Transverse colon (tissue), 4 donors: Measurements from ENCODE around the gene MIDN.

Experiments
- EP300 ChIP-seq: sonication (generic); formaldehyde crosslinking; IDR thresholded peaks from one replicate; pipeline ENCODE4 v1.6.1; 2017; ENCODE audit warnings: antibody characterized with exemption, low read depth
- POLR2A ChIP-seq: fragments of 450-650 bp; IDR thresholded peaks from one replicate; pipeline ENCODE4 v1.6.1; 2016; ENCODE audit warnings: antibody characterized with exemption, mild to moderate bottlenecking, moderate library complexity
- POLR2AphosphoS5 ChIP-seq, 3 donors: sonication (generic); formaldehyde crosslinking; IDR thresholded peaks; one replicate each; pipeline ENCODE4 v1.6.1; 2016; ENCODE audit warnings: antibody characterized with exemption in 3 of 3
- TF ChIP-seq, protein P1 (sequence below), 5 experiments: fragments of 200-600 bp in 3 of 5; fragments of 450-650 bp in 2 of 5; sonication (generic) in 3 of 5; IDR thresholded peaks; 1 replicate in 2 of 5; 2 replicates in 3 of 5; pipeline ENCODE4 v1.5.1; 2016 to 2017; ENCODE audit warnings: antibody characterized with exemption in 5 of 5, inconsistent platforms in 3 of 5, mild to moderate bottlenecking in 2 of 5, moderate library complexity in 1 of 5

GRCh38 chr19:1289686-1290025, 41.3 kb downstream of the MIDN start:
- TF ChIP-seq, protein P1, sequence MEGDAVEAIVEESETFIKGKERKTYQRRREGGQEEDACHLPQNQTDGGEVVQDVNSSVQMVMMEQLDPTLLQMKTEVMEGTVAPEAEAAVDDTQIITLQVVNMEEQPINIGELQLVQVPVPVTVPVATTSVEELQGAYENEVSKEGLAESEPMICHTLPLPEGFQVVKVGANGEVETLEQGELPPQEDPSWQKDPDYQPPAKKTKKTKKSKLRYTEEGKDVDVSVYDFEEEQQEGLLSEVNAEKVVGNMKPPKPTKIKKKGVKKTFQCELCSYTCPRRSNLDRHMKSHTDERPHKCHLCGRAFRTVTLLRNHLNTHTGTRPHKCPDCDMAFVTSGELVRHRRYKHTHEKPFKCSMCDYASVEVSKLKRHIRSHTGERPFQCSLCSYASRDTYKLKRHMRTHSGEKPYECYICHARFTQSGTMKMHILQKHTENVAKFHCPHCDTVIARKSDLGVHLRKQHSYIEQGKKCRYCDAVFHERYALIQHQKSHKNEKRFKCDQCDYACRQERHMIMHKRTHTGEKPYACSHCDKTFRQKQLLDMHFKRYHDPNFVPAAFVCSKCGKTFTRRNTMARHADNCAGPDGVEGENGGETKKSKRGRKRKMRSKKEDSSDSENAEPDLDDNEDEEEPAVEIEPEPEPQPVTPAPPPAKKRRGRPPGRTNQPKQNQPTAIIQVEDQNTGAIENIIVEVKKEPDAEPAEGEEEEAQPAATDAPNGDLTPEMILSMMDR (IDR thresholded peaks at IDR 0.05): no peak
- TF ChIP-seq POLR2AphosphoS5 (IDR thresholded peaks at IDR 0.05): no peak
- TF ChIP-seq POLR2A: no peak
- no peak for TF ChIP-seq EP300
